ENCODE measurements around the gene APLP2. TPM values are rescaled to one million over a fixed set of nuclear protein-coding genes. Genes with fewer than 3 reads are reported as not detected.

Gene APLP2
- total and polyA plus RNA-seq, 2 of the 13 experiments (the other 11 are each of a cell fraction or from before 2014, with no cell fraction given) = 315 to 594 TPM

- TF ChIP-seq CTCF (CRISPR knock-in tag; IDR thresholded peaks at IDR 0.05) (peak; percentile 70), TAF15 (IDR thresholded peaks at IDR 0.05; ENCODE audit: low read depth, low read length, poor library complexity, severe bottlenecking) (no peak), ZNF224 (CRISPR knock-in tag; IDR thresholded peaks at IDR 0.05) (no peak), RFX5 (IDR thresholded peaks at IDR 0.05; ENCODE audit: low read depth, low read length) (no peak), ZNF616 (CRISPR knock-in tag; IDR thresholded peaks at IDR 0.05; ENCODE audit: low read depth) (no peak), AGO2 (optimal IDR thresholded peaks at IDR 0.05; ENCODE audit: low read depth, low read length) (no peak), SAP130 (CRISPR knock-in tag; IDR thresholded peaks at IDR 0.05; ENCODE audit: low read depth) (no peak), ISX (CRISPR knock-in tag; conservative IDR thresholded peaks at IDR 0.05) (no peak), ZNF44 (CRISPR knock-in tag; IDR thresholded peaks at IDR 0.05) (no peak), TBP (CRISPR knock-in tag; IDR thresholded peaks at IDR 0.05) (no peak), PCBP2 (optimal IDR thresholded peaks at IDR 0.05; ENCODE audit: low read depth, low read length, poor library complexity, severe bottlenecking) (no peak), IKZF1 (IDR thresholded peaks at IDR 0.05) (no peak), ZNF737 (CRISPR knock-in tag; IDR thresholded peaks at IDR 0.05; ENCODE audit: borderline replicate concordance) (no peak), KLF6 (CRISPR knock-in tag; IDR thresholded peaks at IDR 0.05) (0 out of 2 replicates have a peak, but pooled peaks have one; percentile 40), ZNF598 (CRISPR knock-in tag; IDR thresholded peaks at IDR 0.05; ENCODE audit: borderline replicate concordance) (no peak), ZMYM3 (CRISPR knock-in tag; IDR thresholded peaks at IDR 0.05) (no peak), ZNF547 (CRISPR knock-in tag; IDR thresholded peaks at IDR 0.05) (no peak), ZNF331 (CRISPR knock-in tag; IDR thresholded peaks at IDR 0.05) (no peak), ZBED4 (CRISPR knock-in tag; IDR thresholded peaks at IDR 0.05; ENCODE audit: borderline replicate concordance) (no peak), NR2F1 (CRISPR knock-in tag; IDR thresholded peaks at IDR 0.05) (peak in 1 of 2 experiments; percentile 63; a peak in 2 of 4 replicates), DNMT1 (CRISPR knock-in tag; IDR thresholded peaks at IDR 0.05) (no peak)
- TF ChIP-seq, protein P1, sequence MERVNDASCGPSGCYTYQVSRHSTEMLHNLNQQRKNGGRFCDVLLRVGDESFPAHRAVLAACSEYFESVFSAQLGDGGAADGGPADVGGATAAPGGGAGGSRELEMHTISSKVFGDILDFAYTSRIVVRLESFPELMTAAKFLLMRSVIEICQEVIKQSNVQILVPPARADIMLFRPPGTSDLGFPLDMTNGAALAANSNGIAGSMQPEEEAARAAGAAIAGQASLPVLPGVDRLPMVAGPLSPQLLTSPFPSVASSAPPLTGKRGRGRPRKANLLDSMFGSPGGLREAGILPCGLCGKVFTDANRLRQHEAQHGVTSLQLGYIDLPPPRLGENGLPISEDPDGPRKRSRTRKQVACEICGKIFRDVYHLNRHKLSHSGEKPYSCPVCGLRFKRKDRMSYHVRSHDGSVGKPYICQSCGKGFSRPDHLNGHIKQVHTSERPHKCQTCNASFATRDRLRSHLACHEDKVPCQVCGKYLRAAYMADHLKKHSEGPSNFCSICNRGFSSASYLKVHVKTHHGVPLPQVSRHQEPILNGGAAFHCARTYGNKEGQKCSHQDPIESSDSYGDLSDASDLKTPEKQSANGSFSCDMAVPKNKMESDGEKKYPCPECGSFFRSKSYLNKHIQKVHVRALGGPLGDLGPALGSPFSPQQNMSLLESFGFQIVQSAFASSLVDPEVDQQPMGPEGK (CRISPR knock-in tag; IDR thresholded peaks at IDR 0.05) = peak; percentile 51
These were observed 76.5 kb downstream of the APLP2 start (continued) for GRCh38 chr11:130145975-130146776.

Data from HepG2 (cell line).